ENCODE data around the gene AIM2. TPM values are rescaled to one million over a fixed set of nuclear protein-coding genes. Genes with fewer than 3 reads are reported as not detected.

AIM2 gene
- total and polyA plus RNA-seq, 10 of the 15 experiments (the other 5 are each of a cell fraction or from before 2014, with no cell fraction given), result 7.9 to 35.7 (median 12.8) TPM

GRCh38 chr1:159084152-159084551 is 7.6 kb upstream of the AIM2 start (continued):
- TF ChIP-seq NFXL1 (IDR thresholded peaks at IDR 0.05; ENCODE audit: borderline replicate concordance) (no peak), CTCF (IDR thresholded peaks at IDR 0.05 in 2 of 3, conservative IDR thresholded peaks at IDR 0.05 in 1 of 3; ENCODE audit: control insufficient read depth in 2 of 3, extremely low read depth in 1 of 3, insufficient read depth in 1 of 3, low read depth in 3 of 3, low read length in 3 of 3) (no peak), FOS (IDR thresholded peaks at IDR 0.05; ENCODE audit: borderline replicate concordance, extremely low read depth, insufficient read length) (no peak), NFIC (IDR thresholded peaks at IDR 0.05; ENCODE audit: low read depth, low read length) (no peak), NR2C2 (IDR thresholded peaks at IDR 0.05; ENCODE audit: borderline replicate concordance, control insufficient read depth, insufficient read length, low read depth) (no peak), TCF3 (IDR thresholded peaks at IDR 0.05; ENCODE audit: borderline replicate concordance, insufficient read depth, low read depth, low read length) (no peak), NR2C1 (IDR thresholded peaks at IDR 0.05) (no peak)

- 92% methylated on average over 1 of the region's 1 CpG for WGBS (ENCODE audit: insufficient coverage, insufficient replicate concordance, low lambda C conversion rate, missing lambda C conversion rate)
- ChIA-PET SMC1A (ENCODE audit: uncharacterized antibody, unreplicated experiment) (interaction anchor here (1.9 kb wide), 1 partner anchor 11 kb away, joined by 8 read pairs; no protein-coding TSS in a partner anchor), POLR2A (no interaction called here), CTCF (interaction anchor here (1.7 kb wide), 1 partner anchor 12 kb away, joined by 4 read pairs; no protein-coding TSS in a partner anchor), RAD21 (ENCODE audit: unreplicated experiment) (interaction anchor here (0.6 kb wide), 1 partner anchor 1085 kb away, joined by 3 read pairs; no protein-coding TSS in a partner anchor)
- no TSS peak for BruUV-seq (replicated peaks)
- Histone ChIP-seq H3K4me2 (ENCODE audit: control insufficient read depth, insufficient read depth) (no peak overlapping the region), H4K20me1 (ENCODE audit: control insufficient read depth, insufficient read depth) (no peaks in the 10 kb centered on the region), H3K27ac (ENCODE audit: control insufficient read depth, insufficient read depth) (no peak overlapping the region), H3K4me3 (no peak overlapping the region), H3K79me2 (ENCODE audit: control insufficient read depth, insufficient read depth, low read length) (no peaks in the 10 kb centered on the region), H2AFZ (ENCODE audit: control insufficient read depth, low read depth, low read length) (no peak overlapping the region), H3K9me3 (replicated peaks; ENCODE audit: control insufficient read depth, insufficient read depth, low read length) (no peaks in the 10 kb centered on the region), H3K9ac (ENCODE audit: control insufficient read depth, insufficient read depth, low read length) (no peak overlapping the region), H3K27me3 (replicated peaks in 1 of 2; ENCODE audit: control insufficient read depth in 2 of 2, insufficient read depth in 2 of 2, low read length in 1 of 2) (no peaks in the 10 kb centered on the region), H3K4me1 (ENCODE audit: control insufficient read depth, insufficient read depth, low read length) (peaks cover 4% of the 10 kb centered on the region), H3K36me3 (ENCODE audit: control insufficient read depth in 2 of 2, insufficient read depth in 2 of 2, low read length in 1 of 2) (no peaks in the 10 kb centered on the region)
- in situ Hi-C loops (cut with MboI), result no loop called here
- FAIRE-seq (no peak), DNase-seq (ENCODE audit: low read depth, low spot score) (no peak), ATAC-seq (no peak)
- TF ChIP-seq PBX3 (IDR thresholded peaks at IDR 0.05; ENCODE audit: insufficient replicate concordance, low read depth, low read length) (no peak), PML (IDR thresholded peaks at IDR 0.05; ENCODE audit: low read length) (no peak), IRF5 (IDR thresholded peaks at IDR 0.05; ENCODE audit: borderline replicate concordance) (no peak), NFYA (IDR thresholded peaks at IDR 0.05; ENCODE audit: borderline replicate concordance, low read depth, low read length) (no peak), ZSCAN29 (IDR thresholded peaks at IDR 0.05) (no peak), HDGF (IDR thresholded peaks at IDR 0.05) (no peak), E4F1 (IDR thresholded peaks at IDR 0.05; ENCODE audit: borderline replicate concordance, partially characterized antibody) (no peak)
- intact Hi-C loops (cut with micrococcal nuclease; ENCODE audit: unreplicated experiment), result no loop called here
These were observed 6.4 kb upstream of the AIM2 start for GRCh38 chr1:159083013-159083412.

Measured in GM12878 (cell line).